Stimulated activated CD4-positive, alpha-beta T cell treated with anti-CD3 and anti-CD28 coated beads, Interleukin-15, amount 100 ng/mL, for 48 hours (primary cell): ENCODE results near the gene TXNRD1.
"Not testable (repeated sequence)": the region's sequence is repeated elsewhere in the genome, so short reads cannot be mapped to it uniquely, and the experiment has no call there.

Experiments used
- DNase-seq, 2 donors: peaks; one replicate each; pipeline ENCODE4 v3.0.0-alpha.2; 2020; ENCODE audit warnings: low read depth in 2 of 2

TXNRD1 gene

DNA sequence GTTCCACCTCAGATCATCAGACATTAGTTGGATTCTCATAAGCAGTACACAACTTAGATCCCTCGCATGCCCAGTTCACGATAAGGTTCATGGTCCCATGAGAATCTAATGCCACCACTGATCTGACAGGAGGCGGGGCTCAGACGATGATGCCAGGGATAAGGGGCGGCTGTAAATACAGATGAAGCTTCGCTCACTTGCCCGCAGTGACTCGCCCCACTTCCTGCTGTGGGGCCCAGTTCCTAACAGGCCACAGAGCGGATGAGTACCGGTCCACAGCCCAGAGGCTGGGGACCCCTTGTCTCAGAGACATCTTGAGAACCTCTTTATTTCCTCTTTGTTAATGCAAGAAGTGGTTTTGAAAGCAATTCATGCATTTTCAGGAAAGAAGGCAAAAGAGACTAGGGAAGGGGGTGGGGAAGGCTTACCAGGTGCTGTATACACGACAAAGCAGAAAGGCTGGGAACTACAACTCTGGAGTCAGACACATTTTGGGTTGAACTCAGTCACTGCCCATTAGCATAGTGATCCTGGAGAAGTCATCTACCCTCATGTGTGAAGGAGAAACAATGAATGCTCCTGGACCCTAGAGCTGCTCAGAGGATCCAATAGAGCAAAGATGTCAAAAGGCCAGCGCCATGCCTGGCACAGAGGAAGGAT lies 156.6 kb downstream of the TXNRD1 start:
- peak in 1 of 2 donors; percentile 28 for DNase-seq

DNA sequence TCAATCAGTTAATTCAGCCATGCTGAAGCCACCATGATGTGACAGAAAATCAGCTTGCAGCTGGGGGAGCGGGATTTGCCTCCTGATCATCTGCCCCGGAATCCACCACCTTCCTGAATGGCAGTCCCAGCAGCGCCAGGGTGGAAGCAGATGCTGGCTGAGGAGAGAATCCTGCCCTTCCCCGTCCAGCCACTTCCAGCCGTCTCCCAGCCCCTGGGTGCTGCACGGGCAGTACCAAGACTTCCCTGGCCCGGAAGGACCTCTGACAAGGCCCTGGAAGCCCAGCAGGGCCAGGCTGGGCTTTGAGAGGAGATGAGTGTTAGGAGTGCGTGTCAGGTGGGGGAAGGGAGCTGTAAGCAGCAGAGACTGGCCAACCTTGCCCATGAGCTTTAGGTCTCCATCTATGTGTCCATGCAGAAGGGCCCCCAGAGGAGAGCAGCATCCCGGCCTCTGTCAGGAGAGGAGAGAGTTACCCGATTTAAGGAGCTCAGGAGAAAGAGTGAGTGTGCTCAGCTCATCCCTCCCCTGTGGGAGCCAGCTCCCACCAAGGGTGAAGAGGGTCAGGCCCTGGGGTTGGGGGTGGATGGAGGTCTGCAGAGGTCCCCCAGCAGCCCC lies 157.2 kb downstream of the TXNRD1 start:
- no peak for DNase-seq

DNA sequence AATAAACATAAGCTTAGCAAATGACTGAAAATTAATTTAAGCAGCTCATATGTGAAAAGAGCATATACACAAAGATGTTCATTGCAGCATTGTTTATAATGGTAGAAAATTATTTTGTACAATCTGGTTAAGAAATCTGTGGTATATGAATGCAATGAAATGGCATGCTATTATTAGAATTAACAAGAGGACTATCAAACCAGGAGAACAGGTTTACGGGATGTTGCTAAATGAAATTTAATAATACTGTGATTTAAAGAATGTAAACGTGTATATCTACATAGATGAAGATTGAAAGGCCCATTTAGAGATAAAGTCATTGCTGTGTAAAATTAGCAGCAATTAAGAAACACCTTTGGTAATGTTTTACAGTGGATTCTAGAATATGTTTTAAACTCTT lies 158.5 kb downstream of the TXNRD1 start:
- no peak for DNase-seq

DNA sequence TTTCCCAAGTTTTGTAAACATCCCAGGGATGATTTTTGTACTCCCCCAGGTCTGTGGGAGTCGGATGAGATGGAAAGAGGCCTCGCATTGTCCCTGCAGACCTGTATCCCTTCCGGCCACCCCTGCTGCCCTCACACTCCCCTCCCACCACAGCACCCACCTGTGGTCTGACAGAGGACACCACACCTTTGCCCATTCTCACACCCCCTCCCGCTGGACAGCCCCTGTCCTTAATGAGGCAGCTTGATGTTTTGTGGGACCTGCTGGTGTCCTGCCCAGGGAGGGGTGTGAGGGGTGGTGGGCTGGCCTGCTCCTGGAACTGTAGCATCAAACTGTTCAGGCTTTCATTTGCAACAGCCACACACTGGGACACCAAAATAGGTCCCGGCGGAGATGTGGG lies 159.2 kb downstream of the TXNRD1 start:
- no peak for DNase-seq

DNA sequence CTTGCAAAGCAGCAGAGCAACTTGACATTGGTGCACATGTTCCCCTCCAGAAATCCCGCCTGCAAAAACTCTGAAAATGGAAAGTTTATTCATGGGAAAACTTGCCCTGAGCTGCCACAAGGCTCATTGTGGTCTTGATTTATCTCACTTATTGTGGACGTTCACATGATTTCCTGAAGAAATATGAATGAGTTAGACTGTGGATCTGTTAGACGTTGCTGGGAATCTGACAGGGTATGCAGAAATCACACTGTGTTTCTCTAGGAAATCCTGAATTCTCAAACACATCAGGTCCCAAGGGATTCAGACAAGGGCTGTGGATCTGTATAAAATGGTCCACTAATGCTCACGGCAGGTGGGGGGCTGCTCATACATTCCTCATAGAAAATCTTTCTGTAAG lies 160.2 kb downstream of the TXNRD1 start:
- no peak for DNase-seq

DNA sequence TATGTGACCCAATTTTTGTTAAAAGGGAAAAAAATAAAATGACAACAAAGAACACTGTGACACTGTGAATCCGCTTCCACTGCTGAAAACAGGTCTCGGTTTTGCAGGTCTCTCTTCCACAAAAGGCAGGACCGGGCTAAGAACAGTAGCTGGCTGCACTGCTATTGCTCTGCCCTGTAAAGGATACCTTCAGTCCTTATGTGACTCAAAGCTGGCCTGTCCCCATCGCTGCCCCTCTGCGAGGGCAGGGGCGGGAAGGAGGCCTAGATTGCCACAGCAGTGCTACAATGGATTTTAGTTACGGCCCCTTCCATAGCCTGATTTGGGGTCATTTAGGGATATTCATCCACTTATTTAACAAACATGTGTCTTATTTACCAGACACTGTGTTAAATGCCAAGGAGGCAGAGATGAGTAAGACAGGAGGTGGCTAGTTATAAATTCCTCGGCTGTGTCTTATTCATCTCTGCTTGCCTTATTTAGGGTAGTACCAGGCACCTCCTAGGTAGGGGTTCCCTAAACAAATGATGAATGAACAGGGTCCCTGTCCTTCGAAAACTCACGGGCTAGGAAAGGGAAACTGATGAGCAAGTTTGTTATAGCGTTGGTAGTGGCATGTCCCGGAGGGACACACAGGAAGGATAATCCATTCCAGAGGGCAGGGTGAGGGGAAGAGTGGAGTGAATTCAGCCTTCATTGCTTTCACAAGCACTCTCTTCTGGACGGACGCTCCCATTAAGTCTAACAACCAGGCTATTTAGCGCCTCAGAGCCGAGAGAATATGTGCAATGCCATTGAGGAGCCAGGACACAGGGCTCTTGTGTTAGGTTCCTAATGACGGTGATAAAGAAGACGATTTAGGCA lies 161.3 kb downstream of the TXNRD1 start:
- no peak for DNase-seq

DNA sequence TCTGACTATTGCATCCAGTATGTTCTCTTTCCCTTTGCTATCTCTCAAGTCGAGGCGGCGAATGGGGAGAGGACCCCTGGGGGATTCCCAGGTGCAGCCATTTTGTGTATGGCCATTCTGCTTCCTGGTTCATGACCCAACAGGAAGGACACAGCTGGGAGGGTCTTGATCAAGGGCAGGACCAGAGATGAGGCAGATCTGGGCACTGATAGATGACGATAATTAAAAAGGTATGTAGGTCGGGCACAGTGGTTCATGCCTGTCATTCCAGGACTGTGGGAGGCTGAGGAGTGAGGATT lies 161.9 kb downstream of the TXNRD1 start:
- no peak for DNase-seq

DNA sequence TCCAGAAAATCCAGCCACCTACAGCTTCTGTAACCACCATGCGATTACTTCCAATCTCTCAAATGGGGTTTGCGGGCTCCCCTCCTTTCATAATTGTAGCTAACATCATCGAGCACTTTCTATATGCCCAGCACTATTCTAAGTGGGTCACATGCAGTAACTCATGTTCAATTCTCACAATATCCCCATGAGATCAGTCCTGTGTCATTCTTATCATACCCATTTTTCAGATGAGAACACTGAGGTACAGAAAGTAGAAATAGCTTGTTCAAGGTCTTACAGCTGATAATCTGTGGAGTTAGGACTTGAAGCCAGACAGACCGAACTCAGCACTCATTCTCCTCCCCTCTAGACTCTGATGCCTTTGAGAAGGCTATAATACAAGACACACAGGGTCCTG lies 162.8 kb downstream of the TXNRD1 start:
- DNase-seq = no peak

DNA sequence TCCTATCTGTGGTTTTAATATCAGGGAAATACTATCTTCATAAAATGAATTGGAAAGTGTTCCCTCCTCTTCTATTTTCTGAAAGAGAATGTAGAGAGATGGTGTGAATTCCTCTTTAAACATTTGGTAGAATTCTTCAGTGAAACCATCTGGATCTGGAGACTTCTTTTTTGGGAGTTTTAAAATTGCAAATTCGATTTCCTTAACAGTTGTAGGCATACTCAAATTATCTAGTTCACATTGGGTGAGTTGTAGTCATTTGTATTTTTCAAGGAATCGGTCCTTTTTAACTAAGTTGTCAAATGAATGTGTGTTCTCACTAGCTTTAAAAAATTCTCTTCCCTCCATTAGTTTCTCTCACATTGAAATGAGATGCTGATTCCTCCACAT lies 165.8 kb downstream of the TXNRD1 start:
- DNase-seq = no peak

DNA sequence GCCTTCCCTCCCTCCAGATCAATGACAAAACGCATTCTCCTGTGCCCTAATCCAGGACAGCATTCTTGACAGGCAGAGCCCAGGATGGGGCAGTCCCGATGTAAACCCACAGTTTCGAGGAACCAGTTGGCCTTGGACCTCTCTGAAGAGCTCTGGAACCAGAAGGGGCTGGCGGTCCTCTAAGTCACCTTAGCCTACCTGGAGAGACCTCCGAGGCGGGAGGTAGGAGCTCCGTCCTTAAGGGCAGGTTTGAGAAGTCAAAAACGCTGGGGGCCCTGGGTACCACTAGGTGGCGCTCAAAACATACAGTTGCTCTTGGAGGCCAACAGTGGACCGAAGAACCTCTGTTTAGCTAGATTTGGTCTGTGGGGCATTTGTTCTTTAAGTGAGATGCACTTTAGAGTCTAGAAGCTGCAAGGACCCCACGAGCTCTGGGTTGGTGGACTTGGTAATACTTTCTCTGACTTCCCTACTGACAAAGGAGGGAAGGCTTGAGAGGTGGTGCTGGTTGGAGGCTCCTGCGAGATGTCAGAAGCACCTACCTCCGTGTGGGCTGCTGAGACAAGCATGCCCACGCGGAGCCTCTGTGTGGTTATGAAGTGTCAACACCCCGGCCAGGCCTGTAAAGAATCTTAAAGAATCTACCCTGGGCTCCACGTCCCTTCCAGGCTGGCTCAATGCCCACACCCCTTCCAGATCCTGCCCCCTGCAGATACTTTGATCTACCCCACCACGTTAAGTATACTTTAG lies 166.3 kb downstream of the TXNRD1 start:
- DNase-seq = peak; percentile 67 to 77

DNA sequence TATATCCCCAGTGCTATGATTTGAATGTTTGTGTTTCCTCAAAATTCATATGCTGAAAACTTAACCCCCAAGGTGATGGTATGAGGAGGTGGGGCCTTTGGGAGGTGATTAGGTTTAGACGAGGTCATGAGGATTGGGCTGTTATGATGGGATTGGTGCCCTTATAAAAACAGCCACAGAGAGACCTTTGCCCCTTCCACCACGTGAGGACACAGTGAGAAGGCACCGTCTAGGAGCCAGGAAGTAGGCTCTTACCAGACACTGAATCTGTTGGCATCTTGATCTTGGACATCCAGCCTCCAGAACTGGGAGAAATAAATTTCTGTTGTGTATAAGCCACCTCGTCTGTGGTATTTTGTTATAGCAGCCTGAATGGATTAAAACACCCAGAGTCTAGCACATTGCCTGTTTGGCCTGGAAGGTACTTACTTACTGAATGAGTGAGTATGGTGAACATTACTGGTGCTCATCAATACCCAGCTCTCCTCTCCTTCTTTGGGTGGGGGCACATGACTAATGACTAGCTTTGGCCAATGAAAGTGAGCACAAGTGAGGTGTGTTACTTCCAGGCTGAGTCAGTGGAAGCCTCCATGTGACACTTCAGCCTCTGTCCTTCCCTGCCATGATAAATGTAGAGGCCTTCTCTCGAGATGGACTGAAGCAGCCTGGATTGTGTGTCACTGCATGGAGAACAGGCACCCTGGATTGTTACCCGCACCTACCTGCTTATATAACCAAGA lies 168.7 kb downstream of the TXNRD1 start:
- no peak for DNase-seq

DNA sequence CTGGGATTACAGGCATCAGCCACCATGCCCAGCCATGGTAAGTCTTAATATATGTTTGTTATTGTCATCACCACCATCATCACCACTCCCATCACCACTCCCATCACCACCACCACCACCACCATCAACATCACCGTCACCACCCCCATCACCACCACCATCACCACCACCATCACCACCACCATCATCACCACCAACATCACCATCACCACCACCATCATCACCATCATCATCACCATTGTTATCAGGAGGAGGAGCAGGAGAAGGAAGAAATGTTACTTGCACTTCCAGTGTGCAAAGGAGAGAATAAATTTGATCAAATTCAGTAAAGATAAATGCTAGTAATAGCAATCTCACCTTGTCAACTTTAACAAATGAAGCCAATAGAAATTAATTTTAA lies 169.9 kb downstream of the TXNRD1 start:
- no peak for DNase-seq

DNA sequence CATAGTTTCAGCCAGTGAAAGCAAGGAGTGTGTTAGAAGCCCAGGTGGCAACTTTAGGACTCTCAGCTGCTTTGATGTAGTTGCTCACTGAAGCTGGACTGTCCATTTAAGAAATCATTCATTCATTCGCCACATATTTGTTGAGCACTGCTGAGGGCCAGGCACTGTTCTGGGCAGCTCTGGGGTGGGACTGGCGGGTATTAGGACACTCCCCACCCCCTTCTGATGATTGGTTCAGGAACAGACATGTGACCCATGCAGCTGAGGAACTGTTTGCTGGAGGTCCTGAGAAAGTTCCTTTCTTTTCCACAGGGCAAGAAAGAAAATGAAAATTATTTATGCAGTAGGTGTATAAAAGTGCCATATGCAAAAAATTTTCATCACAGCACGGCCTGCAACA lies 170.9 kb downstream of the TXNRD1 start:
- no peak for DNase-seq

DNA sequence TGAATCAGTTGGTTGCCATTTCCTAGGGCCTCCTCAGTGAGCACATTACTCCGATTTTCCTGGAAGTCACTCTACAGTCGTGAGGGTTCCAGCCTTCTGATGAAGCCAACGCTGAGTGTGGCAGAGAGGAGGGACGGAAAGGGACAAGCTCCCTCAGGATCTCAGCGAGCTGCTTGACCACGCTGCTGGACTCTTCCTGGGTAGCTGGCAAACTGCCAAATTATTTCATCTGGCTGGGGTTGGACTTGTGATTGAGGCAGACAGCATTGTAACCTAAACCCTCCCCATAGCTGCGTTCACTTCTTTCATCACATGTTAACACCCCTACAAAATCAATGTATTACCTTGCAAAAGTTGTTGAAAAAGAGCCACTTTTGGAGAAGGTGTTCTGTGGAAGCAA lies 171.6 kb downstream of the TXNRD1 start:
- DNase-seq = no peak

DNA sequence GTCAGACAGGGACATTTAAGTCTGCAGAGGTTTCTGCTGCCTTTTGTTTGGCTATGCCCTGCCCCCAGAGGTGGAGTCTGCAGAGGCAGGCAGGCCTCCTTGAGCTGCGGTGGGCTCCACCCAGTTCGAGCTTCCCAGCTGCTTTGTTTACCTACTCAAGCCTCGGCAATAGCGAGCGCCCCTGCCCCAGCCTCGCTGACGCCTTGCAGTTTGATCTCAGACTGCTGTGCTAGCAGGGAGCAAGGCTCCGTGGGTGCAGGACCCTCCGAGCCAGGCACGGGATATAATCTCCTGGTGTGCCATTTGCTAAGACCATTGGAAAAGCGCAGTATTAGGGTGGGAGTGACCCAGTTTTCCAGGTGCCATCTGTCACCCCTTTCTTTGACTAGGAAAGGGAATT lies 178.5 kb downstream of the TXNRD1 start:
- not testable (repeated sequence) for DNase-seq
